Measurements from ENCODE around the gene TMEM131.

TMEM131 gene

GRCh38 chr2:97763176-97763845, 232.4 kb downstream of the TMEM131 start:
- DNase-seq (ENCODE audit: low read depth): no peak

- DNase-seq (ENCODE audit: low read depth): no peak
These were observed 234.6 kb downstream of the TMEM131 start for GRCh38 chr2:97761192-97761591.

GRCh38 chr2:97760480-97761049, 235.2 kb downstream of the TMEM131 start:
- no peak for DNase-seq (ENCODE audit: low read depth)

- DNase-seq (ENCODE audit: low read depth): no peak
These were observed 235.9 kb downstream of the TMEM131 start for GRCh38 chr2:97759727-97760407.

- no peak for DNase-seq (ENCODE audit: low read depth)
These were observed 237.5 kb downstream of the TMEM131 start for GRCh38 chr2:97758131-97758705.

- DNase-seq (ENCODE audit: low read depth): no peak
These were observed 238.7 kb downstream of the TMEM131 start for GRCh38 chr2:97757062-97757461.

DNA sequence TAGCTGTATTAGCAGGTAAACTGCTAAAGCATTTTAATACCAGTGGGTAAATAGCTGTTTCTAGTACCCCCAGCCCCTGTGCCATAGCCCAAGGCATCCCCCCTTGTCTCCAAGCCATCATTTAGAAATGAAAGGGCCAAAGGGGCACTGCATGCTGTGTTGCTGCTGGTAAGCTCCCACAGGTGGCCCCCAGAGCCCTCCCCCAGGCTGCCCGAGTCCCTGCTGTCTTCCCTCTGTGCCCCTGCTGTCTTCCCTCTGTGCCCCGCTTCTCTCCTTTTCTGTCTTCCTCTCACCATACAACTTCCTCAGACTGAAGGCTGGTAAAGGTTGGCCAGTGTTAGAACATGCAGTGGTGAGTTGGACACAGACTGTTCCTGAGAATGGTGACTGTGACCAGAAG, 240.3 kb downstream of the TMEM131 start:
- DNase-seq (ENCODE audit: low read depth): no peak

- DNase-seq (ENCODE audit: low read depth): no peak
These were observed 240.9 kb downstream of the TMEM131 start for GRCh38 chr2:97754690-97755346.

DNA sequence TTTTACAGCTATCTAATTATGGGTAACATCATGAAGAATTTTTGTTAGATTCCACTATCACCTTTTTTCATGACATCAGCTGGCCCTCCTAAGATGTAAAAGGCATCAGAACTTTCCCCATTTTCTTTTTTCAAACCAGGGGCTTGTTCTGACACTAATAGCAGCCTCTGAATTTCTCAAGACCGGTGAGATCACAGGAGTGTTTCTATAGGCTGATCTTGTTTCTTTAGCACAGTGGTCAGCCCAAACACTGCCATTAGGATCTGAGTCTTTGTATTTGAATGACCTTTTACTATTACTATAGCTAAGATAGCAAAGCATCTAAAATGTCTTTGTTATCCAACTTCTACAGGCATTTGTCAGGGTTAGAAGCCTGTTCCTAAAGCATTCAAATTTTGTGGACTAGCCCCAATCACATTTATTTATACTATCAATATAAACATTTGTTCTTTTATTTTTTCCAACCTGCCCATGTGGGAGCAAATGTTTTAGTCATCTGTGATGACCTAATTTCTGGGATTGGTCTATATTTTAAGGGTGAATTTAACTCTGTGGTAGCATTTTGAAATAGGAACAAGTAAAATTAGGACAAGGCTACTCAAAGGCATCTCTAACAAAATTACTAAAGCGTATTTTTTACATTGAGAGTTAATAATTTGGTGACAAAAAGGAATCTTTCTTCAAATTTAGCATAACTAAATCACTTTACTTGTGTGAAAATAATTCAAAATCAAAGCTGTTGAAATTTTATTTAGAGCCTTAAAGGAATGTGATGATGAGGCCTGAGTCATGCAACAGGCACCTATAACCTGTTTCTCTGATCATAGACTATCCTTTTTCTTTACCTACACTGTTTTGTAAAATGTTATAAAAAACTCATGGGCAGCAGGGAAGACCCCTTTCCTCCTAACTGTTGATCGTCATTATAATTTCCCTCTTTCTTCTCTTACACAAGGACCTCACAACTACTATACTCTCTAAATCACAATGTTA, 243.1 kb downstream of the TMEM131 start:
- no peak for DNase-seq (ENCODE audit: low read depth)

- DNase-seq (ENCODE audit: low read depth): no peak
These were observed 244.0 kb downstream of the TMEM131 start for GRCh38 chr2:97751752-97752151.

- no peak for DNase-seq (ENCODE audit: low read depth)
These were observed 245.7 kb downstream of the TMEM131 start for GRCh38 chr2:97750017-97750416.

DNA sequence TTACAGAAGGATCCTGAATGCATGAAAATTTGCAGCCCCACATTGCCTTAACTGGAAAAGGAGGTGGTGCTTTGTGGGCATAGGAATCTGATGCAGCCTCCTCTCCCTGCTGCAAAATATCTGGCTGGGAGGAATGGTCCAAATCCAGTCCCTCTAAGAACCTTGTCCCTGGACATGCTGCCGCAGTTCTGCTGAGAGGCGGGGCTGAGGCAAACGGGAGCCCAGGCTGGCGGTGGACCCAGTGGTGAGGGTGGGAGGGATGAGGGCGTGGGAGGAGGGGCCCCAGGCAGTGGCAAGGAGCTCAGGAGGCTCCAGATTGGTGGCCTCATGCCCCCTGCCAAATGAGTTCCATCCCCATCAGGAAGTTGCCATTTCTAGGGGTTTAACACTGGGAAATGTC, 246.2 kb downstream of the TMEM131 start:
- no peak for DNase-seq (ENCODE audit: low read depth)

DNA sequence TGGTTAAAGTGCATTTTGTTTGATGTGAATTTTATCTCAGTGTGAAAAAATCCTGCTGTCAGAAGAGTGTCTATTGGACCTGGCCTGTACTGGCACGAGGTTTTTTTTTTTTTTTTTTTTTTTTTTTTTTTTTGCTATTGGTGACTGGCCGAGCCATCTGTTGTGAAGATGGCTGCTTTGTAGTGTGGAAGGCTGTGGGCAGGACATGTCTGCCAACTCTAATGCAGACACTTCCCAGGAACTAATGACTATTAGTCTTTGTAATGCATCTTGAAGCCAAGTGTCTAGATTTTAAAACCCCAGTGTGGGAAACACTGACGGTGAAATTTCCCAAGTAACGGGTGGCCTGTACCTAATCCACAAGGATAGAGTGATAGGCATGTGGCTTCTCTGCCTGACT, 248.0 kb downstream of the TMEM131 start:
- no peak for DNase-seq (ENCODE audit: low read depth)

- no peak for DNase-seq (ENCODE audit: low read depth)
These were observed 248.5 kb downstream of the TMEM131 start for GRCh38 chr2:97747285-97747684.

- DNase-seq (ENCODE audit: low read depth): no peak
These were observed 250.1 kb downstream of the TMEM131 start for GRCh38 chr2:97745474-97746174.

DNA sequence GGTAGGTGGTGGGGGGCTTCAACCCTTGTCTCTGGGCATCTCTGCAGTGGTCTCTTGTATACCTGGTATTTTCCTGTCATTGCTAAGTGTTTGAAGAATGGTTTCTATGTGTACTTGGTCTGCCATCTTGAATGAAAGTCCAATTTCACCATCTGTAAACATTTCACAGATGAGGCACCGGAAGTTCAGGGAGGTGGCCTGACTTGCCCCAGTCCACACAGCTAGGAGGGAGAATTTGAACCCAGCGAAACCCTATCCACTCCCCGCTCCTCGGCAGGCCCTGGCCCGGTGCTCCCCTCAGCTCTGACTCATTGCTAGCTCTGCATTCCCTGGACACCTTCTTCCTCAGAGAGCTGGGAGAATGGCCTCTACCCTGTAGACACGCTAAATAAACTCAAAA, 251.8 kb downstream of the TMEM131 start:
- no peak for DNase-seq (ENCODE audit: low read depth)

DNA sequence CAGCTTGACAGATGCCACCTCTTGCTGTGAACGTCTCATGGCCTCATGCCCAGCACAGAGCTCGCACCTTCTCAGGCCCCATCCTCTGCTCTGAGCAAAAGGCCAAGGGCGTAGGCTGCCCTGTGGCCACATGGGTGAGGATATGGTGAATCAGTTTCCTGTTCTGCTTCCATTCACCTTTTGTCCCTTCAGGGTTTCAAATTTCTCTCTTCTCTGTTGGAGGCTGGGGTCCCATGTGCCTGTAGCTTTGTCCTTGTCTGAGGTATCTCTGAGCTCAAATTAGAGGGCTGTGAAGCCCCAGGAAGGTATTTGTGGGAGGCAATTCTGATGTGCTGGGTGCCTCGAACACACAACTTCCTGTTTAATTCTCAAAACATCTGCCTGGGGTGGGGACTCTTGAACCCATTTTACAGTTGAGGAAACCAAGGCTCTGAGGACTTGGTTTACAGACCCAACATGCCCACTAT, 253.3 kb downstream of the TMEM131 start:
- no peak for DNase-seq (ENCODE audit: low read depth)

GRCh38 chr2:97741686-97742085, 254.1 kb downstream of the TMEM131 start:
- DNase-seq (ENCODE audit: low read depth): no peak

DNA sequence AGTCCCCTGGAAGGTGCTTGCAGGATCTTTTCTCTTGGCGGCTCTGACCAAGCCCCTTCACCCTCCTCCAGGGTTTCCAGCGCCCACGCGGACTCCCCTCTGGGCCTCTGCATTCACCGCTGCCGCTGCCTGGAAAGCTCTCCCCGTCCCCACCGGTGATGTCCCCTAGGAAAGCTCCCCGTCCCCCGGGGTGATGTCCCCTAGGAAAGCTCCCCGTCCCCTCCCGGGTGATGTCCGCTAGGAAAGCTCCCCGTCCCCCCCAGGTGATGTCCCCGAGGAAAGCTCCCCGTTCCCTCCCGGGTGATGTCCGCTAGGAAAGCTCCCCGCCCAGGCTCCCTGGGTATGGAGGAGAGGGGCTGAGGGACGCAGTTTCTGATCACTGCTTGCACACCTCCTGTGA, 254.5 kb downstream of the TMEM131 start:
- no peak for DNase-seq (ENCODE audit: low read depth)

DNA sequence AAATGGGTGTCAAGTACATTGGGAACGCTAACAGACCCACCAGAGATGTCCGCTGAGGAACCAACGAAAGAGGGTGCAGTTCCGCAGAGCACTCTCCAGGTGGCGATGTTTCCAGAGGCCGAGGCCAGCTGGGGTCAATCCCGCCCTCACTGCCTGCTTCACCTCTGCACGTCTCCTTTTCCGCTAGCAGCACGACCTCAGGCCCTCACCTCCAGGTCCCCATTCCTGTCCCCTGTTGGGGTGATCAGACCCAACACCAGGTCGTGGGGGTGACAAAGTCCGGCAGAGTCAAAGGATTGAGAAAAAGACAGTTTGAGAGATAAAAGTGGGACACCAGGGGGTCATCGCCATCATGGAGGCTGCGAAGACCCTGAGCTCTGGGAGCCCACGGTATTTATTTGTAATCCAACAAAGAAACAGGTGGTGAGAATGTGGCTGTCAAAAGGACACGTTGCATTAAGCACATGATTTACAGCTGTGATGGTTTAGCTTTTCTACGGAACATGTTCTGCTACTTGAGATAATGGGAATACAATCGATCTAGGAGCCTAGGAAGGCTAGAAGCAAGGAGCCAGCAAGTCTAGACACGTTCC, 255.1 kb downstream of the TMEM131 start:
- DNase-seq (ENCODE audit: low read depth): no peak
